ENCODE results near the gene RPS24. TPM values are rescaled to one million over a fixed set of nuclear protein-coding genes. Genes with fewer than 3 reads are reported as not detected.

The RPS24 gene
- total and polyA plus RNA-seq, 9 of the 15 experiments (the other 6 are each of a cell fraction or from before 2014, with no cell fraction given), result 1,947 to 7,307 (median 5,944) TPM

GRCh38 chr10:78033637-78034470, at the start of gene RPS24 (continued):
- no peak for TF ChIP-seq RBM14 (IDR thresholded peaks at IDR 0.05; ENCODE audit: borderline replicate concordance, insufficient read depth, low read depth, low read length)
- TF ChIP-seq ZNF589 (CRISPR knock-in tag; IDR thresholded peaks at IDR 0.05; ENCODE audit: low read depth), result no peak
- TF ChIP-seq ZNF586 (CRISPR knock-in tag; conservative IDR thresholded peaks at IDR 0.05), result no peak
- TF ChIP-seq FIP1L1 (IDR thresholded peaks at IDR 0.05; ENCODE audit: low read depth, low read length, poor library complexity, severe bottlenecking), result peak; percentile 60
- peak; percentile 46 for TF ChIP-seq NCOR1 (IDR thresholded peaks at IDR 0.05)
- TF ChIP-seq, protein P1, sequence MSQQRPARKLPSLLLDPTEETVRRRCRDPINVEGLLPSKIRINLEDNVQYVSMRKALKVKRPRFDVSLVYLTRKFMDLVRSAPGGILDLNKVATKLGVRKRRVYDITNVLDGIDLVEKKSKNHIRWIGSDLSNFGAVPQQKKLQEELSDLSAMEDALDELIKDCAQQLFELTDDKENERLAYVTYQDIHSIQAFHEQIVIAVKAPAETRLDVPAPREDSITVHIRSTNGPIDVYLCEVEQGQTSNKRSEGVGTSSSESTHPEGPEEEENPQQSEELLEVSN (IDR thresholded peaks at IDR 0.05; ENCODE audit: borderline replicate concordance in 1 of 2, extremely low read depth in 1 of 2, insufficient read depth in 1 of 2, insufficient read length in 1 of 2, low read depth in 1 of 2, low read length in 1 of 2, poor library complexity in 1 of 2, severe bottlenecking in 1 of 2), result peak; percentile 43 to 53
- no peak for TF ChIP-seq ZHX1 (conservative IDR thresholded peaks at IDR 0.05; ENCODE audit: low read length)
- no peak for TF ChIP-seq CSDE1 (IDR thresholded peaks at IDR 0.05)
- no peak for TF ChIP-seq SMARCE1 (IDR thresholded peaks at IDR 0.05)
- peak; percentile 99 for TF ChIP-seq POLR2AphosphoS5 (IDR thresholded peaks at IDR 0.05; ENCODE audit: control insufficient read depth, insufficient read depth, low read depth, low read length)
- TF ChIP-seq, protein P2, sequence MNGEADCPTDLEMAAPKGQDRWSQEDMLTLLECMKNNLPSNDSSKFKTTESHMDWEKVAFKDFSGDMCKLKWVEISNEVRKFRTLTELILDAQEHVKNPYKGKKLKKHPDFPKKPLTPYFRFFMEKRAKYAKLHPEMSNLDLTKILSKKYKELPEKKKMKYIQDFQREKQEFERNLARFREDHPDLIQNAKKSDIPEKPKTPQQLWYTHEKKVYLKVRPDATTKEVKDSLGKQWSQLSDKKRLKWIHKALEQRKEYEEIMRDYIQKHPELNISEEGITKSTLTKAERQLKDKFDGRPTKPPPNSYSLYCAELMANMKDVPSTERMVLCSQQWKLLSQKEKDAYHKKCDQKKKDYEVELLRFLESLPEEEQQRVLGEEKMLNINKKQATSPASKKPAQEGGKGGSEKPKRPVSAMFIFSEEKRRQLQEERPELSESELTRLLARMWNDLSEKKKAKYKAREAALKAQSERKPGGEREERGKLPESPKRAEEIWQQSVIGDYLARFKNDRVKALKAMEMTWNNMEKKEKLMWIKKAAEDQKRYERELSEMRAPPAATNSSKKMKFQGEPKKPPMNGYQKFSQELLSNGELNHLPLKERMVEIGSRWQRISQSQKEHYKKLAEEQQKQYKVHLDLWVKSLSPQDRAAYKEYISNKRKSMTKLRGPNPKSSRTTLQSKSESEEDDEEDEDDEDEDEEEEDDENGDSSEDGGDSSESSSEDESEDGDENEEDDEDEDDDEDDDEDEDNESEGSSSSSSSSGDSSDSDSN (IDR thresholded peaks at IDR 0.05; ENCODE audit: borderline replicate concordance in 1 of 2, low read depth in 2 of 2, low read length in 2 of 2), result no peak
- TF ChIP-seq SPI1 (IDR thresholded peaks at IDR 0.05; ENCODE audit: borderline replicate concordance, low read depth, low read length), result peak; percentile 53; the same call in 1 of the 2 replicates
- TF ChIP-seq SAP30 (IDR thresholded peaks at IDR 0.05; ENCODE audit: borderline replicate concordance, insufficient read depth, low read depth, low read length, poor library complexity, severe bottlenecking), result peak; percentile 83
- no peak for TF ChIP-seq ZNF592 (IDR thresholded peaks at IDR 0.05)
- TF ChIP-seq RHOXF2B (CRISPR knock-in tag; conservative IDR thresholded peaks at IDR 0.05), result no peak

All from K562 (cell line).